ENCODE results near the gene RNF39.
"Not testable (repeated sequence)": the region's sequence is repeated elsewhere in the genome, so short reads cannot be mapped to it uniquely, and the experiment has no call there.

RNF39 gene

GRCh38 chr6:30075094-30075789 lies at the start of gene RNF39:
TSS of gene RNF39 (minus strand) at chr6:30075769. CDS start at chr6:30075585, 184 bp downstream.
- no peak for DNase-seq (ENCODE audit: low read depth in 2 of 2)

DNA sequence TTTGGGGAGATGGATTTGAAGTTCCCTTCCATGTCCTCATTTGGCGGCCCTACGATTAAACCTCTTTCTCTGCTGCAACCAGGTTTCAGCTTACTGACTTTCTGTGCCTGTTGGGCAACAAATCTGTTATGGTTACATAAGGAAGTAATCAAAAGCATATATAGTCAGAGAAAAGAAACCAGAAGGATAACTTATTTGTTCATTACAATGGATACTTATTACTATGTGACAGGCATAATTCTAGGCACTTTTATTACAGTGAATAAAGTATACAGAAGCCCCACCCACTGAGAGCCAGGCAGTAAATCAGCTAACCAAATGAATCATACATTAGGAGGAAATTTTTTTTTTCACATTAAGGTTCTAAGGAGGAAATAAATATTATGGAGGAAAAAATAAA lies 46.9 kb upstream of the RNF39 start:
- no peak for DNase-seq (ENCODE audit: low read depth in 2 of 2)

GRCh38 chr6:30121446-30122366 lies 46.1 kb upstream of the RNF39 start:
- DNase-seq (ENCODE audit: low read depth in 2 of 2), result no peak

GRCh38 chr6:30118691-30119090 lies 43.1 kb upstream of the RNF39 start:
- DNase-seq (ENCODE audit: low read depth in 2 of 2), result not testable (repeated sequence)

DNA sequence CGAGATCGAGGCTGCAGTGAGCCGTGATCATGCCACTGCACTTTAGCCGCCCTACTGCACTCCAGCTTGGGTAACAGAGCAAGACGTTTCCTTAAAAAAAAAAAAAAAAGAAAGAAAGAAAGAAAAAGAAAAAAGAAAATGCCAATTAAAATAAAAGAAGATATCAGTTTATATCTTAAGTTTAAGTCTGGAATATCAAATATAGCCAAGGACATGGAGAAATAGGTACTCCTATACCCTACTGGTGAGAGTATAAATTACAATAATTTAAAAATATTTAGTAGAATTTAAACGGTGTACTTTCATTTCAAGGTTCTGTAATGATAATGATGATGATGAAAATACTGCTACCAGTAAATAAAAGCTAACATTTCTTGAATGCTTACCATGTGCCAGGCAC lies 41.2 kb upstream of the RNF39 start:
- DNase-seq (ENCODE audit: low read depth in 2 of 2), result no peak

DNA sequence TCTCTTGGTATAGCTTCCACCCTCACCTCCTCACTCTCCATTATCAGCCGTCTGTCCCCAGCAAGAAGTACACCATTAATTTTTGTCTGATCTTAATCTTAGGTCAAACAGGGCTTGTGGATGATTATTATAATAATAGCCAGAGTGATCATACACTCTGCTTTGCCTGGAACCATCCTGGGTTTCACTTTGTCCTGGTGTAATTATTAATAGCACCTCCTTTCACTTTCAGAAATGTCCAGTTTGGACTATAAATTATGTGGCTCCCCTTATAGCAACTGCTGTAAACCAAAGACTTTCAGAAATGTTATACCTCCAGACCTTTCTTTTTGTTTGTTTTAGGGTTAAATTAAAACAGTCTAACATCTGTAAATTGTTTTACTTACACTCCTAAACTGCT lies 38.3 kb upstream of the RNF39 start:
- no peak for DNase-seq (ENCODE audit: low read depth in 2 of 2)

GRCh38 chr6:30113003-30113759 lies 37.6 kb upstream of the RNF39 start, which contains the start of gene TRIM31:
TSS of gene TRIM31 (minus strand) at chr6:30113090. CDS start at chr6:30112805, 285 bp downstream.
- DNase-seq (ENCODE audit: low read depth in 2 of 2), result no peak

GRCh38 chr6:30112402-30112994 lies 36.9 kb upstream of the RNF39 start:
- DNase-seq (ENCODE audit: low read depth in 2 of 2), result no peak

GRCh38 chr6:30111266-30111856 lies 35.8 kb upstream of the RNF39 start:
- no peak for DNase-seq (ENCODE audit: low read depth in 2 of 2)

DNA sequence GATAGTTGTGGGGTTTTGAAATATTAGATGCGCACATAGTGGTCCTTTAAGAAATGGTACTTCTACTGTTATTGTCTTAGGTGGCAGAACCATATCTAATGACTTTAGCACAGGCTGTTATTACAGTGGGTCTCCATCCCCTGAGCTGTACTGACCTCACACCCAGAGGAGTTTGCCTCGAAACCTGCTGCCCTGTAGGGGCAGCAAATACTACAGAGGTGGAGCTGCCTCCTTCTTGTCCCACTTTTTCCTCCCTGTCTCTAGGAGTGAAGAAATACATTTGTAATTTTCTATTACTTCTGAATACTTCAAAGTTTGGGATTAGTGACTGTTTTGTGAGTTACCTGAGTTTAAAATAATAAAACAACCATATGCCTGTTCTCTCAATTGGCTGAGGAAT lies 29.1 kb upstream of the RNF39 start:
- DNase-seq (ENCODE audit: low read depth in 2 of 2), result no peak

GRCh38 chr6:30103872-30104179 lies 28.3 kb upstream of the RNF39 start:
- no peak for DNase-seq (ENCODE audit: low read depth in 2 of 2)

DNA sequence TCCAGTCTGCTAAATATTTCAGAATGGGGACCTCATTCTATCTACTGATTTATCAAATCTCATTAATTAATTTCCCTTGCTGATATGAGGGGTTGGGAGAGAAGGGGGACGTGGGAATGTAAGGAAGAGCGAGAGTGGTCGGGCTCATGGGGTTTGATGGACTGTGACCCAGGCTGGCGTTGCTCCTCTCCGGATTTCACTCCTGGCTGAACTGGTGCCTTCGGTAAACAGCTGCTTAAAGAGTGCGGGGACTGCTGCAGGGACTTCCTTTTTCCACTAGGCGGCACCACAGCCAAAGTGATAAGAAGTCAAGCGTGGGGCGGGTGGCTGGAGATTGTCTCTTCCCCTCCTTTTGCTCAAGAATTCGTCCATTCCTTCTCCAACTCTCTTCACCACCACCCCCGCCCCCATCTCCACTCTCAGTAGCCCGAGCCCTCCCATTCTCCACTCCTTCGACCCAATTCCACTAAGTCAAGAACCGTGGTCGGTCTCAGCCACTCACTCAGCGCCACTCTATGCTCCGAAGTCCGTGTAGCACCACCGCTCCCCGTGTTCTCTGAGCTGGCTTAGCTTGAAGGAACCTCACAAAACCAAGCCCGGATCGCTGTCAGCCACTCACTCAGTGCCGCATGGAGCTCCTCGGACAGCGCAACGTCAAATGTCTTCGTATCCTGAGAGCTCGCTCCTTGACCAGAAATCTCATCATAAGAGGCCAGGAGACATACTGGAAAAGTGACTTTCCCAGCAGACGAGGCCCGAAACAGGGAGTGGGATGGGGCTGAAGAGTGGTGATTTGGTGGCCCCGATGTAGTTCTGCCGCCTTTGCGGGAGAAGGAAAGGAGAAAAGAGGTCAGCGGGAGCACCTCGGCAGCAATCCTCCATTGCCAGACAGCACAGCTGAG lies 27.7 kb upstream of the RNF39 start:
- peak; percentile 71 to 73 for DNase-seq (ENCODE audit: low read depth in 2 of 2)

DNA sequence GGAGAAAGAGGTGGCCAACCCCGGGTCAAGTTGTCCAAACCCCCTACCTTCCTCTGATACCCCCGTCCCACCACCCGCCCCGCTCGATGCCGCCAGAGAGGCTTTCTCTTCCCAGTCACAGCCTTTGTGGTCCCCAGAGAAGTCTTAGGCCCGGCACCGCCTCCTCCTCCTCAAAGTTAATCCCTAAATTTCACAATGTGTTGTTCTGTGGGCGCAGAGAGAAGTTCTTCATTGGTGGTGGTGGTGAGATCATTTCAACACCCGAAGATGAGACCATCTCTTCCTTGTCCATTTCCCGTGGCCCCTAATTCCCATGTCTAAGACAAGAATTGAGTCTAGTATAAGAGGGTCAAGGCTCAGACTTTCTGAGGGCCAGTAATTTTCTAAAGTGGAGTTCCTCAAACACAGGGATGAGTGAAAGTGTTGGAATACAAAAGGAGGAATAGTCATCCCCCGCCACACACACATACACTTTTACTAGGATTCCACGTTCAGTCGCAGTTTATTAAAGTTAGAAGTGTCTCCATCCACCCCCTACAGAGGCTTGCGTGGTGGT lies 26.9 kb upstream of the RNF39 start:
- no peak for DNase-seq (ENCODE audit: low read depth in 2 of 2)

DNA sequence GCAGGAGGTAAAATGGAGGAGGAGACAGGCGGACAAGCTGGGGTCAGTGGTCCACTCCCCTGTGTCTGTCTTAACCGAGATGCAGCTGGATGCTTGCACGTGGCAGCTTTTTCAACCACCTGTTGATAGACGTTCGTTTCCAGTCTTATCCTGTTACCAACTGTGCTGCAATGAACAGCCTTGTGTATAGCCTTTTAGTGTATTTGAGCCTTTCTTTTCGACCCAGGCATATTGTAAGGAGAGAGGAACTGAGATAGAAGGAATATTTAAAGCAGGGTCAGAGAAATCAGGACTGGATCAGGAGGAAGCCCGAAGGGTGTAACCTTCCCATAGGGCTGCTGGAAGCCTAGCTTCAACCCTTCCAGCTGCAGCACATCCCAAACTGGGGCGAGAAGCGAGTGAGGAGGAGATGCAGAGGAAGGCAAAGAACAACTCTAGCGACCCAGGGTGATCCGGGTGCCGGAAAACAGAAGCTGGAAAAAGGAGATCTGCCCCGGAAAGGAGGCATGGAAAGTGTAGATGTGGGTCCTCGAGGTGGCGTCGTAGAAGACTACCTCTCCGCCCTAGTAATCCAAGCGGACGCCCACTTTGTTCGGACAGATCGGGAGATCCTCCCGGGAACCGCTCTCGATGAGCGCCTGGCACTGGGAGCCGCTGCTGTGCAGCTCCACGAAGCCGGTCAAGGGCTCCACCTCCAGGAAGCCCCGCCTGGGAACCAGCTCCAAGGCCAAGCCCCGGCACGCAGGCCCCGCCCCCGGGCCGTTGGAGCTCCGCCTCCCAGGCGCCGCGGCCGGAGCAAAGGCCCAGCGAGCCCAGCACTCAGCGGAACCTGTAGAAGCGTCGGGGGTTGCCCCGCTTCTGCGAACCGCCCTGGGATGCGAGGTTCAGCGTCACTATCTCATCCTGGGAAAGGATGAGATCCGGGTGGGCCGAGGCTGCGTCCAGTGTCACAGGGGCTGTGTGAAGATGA lies 26.2 kb upstream of the RNF39 start:
- DNase-seq (ENCODE audit: low read depth in 2 of 2), result peak; percentile 19 to 24

DNA sequence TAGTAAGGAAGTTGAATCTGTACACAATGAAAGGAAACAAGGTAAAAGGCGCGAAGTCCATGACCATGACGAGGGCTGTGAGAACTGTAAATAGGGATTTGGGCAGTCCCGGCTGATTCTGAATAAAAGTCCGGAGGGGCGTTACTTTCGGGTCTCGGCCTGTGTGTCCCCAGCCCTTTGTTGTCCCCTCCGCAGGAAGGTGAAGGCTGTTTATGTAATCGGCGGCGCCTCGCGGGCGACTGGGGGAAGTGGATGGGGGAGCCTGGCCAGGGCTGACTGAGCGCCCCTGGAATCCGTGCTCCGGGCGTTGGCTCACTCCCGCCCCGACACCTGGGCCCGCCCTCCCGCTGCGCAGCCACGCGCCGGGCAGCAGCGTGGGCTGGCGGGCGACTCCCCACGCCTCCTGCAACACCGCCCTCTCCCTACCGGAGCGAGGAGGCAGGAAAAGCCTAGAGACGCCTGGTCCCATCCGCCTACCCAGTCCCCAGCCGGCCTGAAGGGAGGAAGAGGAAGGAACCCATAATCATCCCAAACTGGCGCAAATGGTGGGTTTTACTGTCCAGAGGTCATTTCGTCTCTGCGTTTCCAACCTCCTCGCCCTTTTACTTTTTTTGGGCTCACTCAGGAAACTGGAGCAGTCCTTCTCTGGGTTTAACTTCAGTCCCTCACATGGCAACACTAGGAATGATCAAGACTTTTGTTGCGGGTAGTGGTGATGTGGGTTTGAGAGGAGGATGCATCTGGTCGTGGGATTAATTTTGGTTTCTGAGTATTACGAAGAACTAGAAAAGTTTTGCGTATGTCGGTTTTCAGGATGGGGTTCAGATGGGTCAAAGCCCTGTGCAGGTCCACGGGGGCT lies 25.2 kb upstream of the RNF39 start:
- DNase-seq (ENCODE audit: low read depth in 2 of 2), result no peak

- DNase-seq (ENCODE audit: low read depth in 2 of 2), result no peak
These were observed 24.6 kb upstream of the RNF39 start for GRCh38 chr6:30100154-30100553.

DNA sequence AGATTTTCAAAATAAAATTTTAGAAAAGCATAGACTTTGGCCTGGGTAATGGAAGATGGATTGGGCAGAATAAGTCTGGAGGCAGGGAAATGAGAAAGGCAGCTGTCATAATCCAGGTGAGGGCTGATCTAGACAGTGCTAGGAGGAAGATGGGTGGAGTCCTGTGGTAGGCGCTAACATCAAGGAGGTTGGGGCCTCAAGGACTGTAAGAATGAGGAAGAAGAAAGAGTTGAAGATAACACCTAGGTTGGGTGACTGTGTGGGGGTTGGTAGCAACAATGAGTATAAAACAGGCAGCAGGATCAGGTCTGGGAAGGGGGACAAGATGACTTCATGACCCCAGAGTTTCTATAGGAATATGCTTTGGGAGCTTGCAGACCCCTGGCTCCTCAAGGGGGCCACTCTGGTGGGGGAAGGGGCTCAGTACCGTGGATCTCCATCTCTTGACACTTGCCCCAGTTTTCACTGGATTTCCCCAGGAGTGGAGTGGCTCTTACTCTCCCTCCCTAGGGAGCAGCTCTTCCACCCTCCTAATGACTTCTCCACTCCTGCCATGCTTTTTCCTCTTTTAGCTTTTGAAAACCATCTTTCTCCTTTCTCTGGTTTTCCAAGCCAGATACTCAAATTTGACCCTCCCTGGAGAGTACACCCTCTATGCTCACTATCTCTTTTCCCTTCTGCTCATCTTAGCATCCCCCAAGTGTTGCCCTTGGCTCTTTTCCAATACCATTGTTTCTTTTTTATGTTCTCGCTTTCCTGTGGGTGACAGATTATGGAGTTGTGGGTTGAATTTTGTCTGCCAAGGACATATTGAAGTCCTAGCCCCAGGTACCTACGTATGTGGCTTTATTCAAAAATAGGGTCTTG lies 22.6 kb upstream of the RNF39 start:
- no peak for DNase-seq (ENCODE audit: low read depth in 2 of 2)
